Measurements from ENCODE around the gene KLHDC8A.

KLHDC8A gene

GRCh38 chr1:205377355-205377754 lies 20.6 kb upstream of the KLHDC8A start:
- no peak overlapping the region for H3K27ac ChIP-seq (ENCODE audit: low read length)
- no peaks in the 10 kb centered on the region for H3K36me3 ChIP-seq (replicated peaks; ENCODE audit: low read depth, low read length)
- H3K9me3 ChIP-seq (ENCODE audit: insufficient read depth, low read length) = no peaks in the 10 kb centered on the region
- H3K79me2 ChIP-seq (ENCODE audit: low read length) = no peaks in the 10 kb centered on the region
- peaks cover 65% of the 10 kb centered on the region for H3K27me3 ChIP-seq (ENCODE audit: low read depth, low read length)
- no peak overlapping the region for H3K9ac ChIP-seq (ENCODE audit: low read length)
- TF ChIP-seq CTCF (IDR thresholded peaks at IDR 0.05; ENCODE audit: low read depth, low read length) (no peak), EZH2phosphoT487 (IDR thresholded peaks at IDR 0.05; ENCODE audit: low read depth) (no peak)
- no peak overlapping the region for H2AFZ ChIP-seq (ENCODE audit: low read depth, low read length)
- H4K20me1 ChIP-seq (ENCODE audit: insufficient read depth, low read length) = no peaks in the 10 kb centered on the region
- no peak overlapping the region for H3K4me2 ChIP-seq (ENCODE audit: low read length)
- no peak overlapping the region for H3K4me3 ChIP-seq (ENCODE audit: low read length)
- 0 out of 2 replicates have a peak, but pooled peaks cover 4% of the 10 kb centered on the region for H3K4me1 ChIP-seq (ENCODE audit: low read length)

GRCh38 chr1:205376739-205377138 lies 20.0 kb upstream of the KLHDC8A start:
- Histone ChIP-seq H3K4me3 (ENCODE audit: low read length) (no peak overlapping the region), H3K36me3 (replicated peaks; ENCODE audit: low read depth, low read length) (no peaks in the 10 kb centered on the region), H3K4me1 (ENCODE audit: low read length) (0 out of 2 replicates have a peak, but pooled peaks cover 4% of the 10 kb centered on the region), H3K27me3 (ENCODE audit: low read depth, low read length) (peaks cover 71% of the 10 kb centered on the region), H3K79me2 (ENCODE audit: low read length) (no peaks in the 10 kb centered on the region), H3K9ac (ENCODE audit: low read length) (no peak overlapping the region), H3K4me2 (ENCODE audit: low read length) (no peak overlapping the region), H4K20me1 (ENCODE audit: insufficient read depth, low read length) (no peaks in the 10 kb centered on the region), H2AFZ (ENCODE audit: low read depth, low read length) (no peak overlapping the region), H3K27ac (ENCODE audit: low read length) (no peak overlapping the region), H3K9me3 (ENCODE audit: insufficient read depth, low read length) (no peaks in the 10 kb centered on the region)
- TF ChIP-seq CTCF (IDR thresholded peaks at IDR 0.05; ENCODE audit: low read depth, low read length) = no peak

GRCh38 chr1:205375835-205376545 lies 19.3 kb upstream of the KLHDC8A start:
- no peak for TF ChIP-seq CTCF (IDR thresholded peaks at IDR 0.05; ENCODE audit: low read depth, low read length)
- TF ChIP-seq EZH2phosphoT487 (IDR thresholded peaks at IDR 0.05; ENCODE audit: low read depth) = no peak
- H3K4me1 ChIP-seq (ENCODE audit: low read length) = no peaks in the 10 kb centered on the region

GRCh38 chr1:205374210-205375078 lies 17.7 kb upstream of the KLHDC8A start:
- Histone ChIP-seq H4K20me1 (ENCODE audit: insufficient read depth, low read length) (no peaks in the 10 kb centered on the region), H3K9ac (ENCODE audit: low read length) (no peak overlapping the region), H3K79me2 (ENCODE audit: low read length) (no peaks in the 10 kb centered on the region), H3K9me3 (ENCODE audit: insufficient read depth, low read length) (no peaks in the 10 kb centered on the region), H3K27ac (ENCODE audit: low read length) (no peak overlapping the region), H3K4me1 (ENCODE audit: low read length) (no peaks in the 10 kb centered on the region), H2AFZ (ENCODE audit: low read depth, low read length) (no peak overlapping the region), H3K27me3 (ENCODE audit: low read depth, low read length) (peaks cover 78% of the 10 kb centered on the region), H3K4me2 (ENCODE audit: low read length) (no peak overlapping the region), H3K36me3 (replicated peaks; ENCODE audit: low read depth, low read length) (no peaks in the 10 kb centered on the region), H3K4me3 (ENCODE audit: low read length) (no peak overlapping the region)
- no peak for TF ChIP-seq EZH2phosphoT487 (IDR thresholded peaks at IDR 0.05; ENCODE audit: low read depth)

More at GRCh38 chr1:205375835-205376545, 19.3 kb upstream of the KLHDC8A start:
- Histone ChIP-seq H3K27ac (ENCODE audit: low read length) (no peak overlapping the region), H3K79me2 (ENCODE audit: low read length) (no peaks in the 10 kb centered on the region), H3K4me3 (ENCODE audit: low read length) (no peak overlapping the region), H4K20me1 (ENCODE audit: insufficient read depth, low read length) (no peaks in the 10 kb centered on the region), H3K9ac (ENCODE audit: low read length) (no peak overlapping the region), H3K36me3 (replicated peaks; ENCODE audit: low read depth, low read length) (no peaks in the 10 kb centered on the region), H3K4me2 (ENCODE audit: low read length) (no peak overlapping the region), H3K9me3 (ENCODE audit: insufficient read depth, low read length) (no peaks in the 10 kb centered on the region), H3K27me3 (ENCODE audit: low read depth, low read length) (peaks cover 71% of the 10 kb centered on the region), H2AFZ (ENCODE audit: low read depth, low read length) (no peak overlapping the region)
